Activated T-cell treated with anti-CD3 and anti-CD28 coated beads, Interleukin-2, amount 50 U/mL, for 1 hour (primary cell): Measurements from ENCODE around the gene CCL7.

Experiments used
- DNase-seq: peaks from one replicate; pipeline ENCODE4 v3.0.0-alpha.2; 2020

Gene CCL7

DNA sequence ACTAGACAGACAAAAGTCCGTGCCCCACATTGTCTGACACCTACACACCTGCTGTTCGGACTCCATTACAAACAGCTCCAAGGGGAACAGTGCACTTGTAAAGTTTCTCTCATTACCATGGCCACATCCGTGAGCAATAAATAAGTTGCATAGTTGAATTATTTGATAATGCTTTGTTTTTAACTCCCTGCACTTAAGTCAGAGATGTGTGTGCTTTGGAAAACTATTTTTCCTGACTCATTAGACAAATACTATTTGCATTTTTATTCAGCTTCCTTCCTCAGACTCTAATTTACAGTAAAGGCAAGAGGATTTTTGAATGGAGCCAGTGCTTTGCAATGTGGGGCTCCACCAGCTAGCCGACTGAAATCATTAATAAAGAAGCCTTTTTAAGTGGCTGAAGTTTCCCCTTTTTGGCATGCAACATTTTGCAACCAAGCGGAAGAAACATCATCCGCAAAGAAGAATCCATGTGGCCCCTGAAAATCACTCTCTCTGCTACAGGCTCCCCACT is 21.5 kb upstream of the CCL7 start:
- no peak for DNase-seq

DNA sequence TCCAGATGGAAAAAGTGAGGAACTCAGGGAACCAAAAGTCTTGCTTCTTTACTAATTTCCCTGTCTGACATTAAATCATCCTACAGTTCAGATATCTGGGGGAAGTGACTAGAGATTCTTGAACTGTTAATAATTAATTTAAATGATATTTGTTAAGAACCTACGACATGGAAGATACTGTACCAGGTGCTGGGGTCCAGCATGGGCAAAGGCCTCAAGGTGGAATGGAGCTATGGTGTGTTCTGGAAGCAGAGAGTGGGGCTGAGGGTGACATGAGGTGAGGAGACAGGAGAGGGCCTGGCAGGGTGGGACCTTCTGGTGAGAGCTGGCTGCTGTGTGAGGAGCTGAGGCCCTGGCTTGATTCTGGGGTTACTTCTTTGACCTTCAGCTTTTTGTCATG is 21.0 kb upstream of the CCL7 start:
- no peak for DNase-seq

DNA sequence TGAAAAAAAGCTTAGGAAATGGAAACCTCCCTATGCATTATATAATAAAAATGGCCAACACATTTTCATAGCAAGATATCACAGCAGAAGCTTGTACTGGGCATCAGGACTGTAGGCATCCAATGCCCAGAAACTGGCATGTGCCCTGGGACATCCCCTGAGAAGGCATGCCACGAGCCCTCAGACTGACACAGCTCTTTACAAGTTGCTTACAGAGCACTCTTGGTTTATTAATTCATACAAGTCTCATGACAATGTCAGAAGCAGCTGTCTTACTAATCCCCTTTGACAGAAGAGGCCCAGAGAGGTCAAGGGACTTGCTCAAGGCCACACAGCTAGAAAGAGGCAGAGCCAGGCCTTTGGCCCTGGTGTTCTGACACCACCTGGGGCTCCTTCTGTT is 20.5 kb upstream of the CCL7 start:
- no peak for DNase-seq

DNA sequence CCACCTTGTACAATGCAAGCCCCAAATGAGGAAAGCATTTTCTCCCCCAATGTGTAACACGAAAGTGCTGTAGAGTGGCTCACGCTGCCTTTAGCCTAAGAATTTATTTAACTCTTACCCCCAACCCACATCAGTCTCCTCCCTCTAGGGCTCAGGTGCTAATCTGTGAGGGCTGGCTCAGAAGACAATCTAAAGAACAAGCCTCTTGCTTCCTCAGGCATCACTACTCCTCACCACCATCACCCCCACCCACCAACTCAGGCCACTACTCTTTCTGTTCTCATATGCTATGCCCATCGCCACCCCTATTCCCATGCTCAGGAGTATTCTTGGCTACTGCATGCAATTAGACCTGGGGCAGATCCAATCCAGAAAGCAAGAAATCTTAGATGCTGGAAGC is 18.8 kb upstream of the CCL7 start:
- DNase-seq: no peak

DNA sequence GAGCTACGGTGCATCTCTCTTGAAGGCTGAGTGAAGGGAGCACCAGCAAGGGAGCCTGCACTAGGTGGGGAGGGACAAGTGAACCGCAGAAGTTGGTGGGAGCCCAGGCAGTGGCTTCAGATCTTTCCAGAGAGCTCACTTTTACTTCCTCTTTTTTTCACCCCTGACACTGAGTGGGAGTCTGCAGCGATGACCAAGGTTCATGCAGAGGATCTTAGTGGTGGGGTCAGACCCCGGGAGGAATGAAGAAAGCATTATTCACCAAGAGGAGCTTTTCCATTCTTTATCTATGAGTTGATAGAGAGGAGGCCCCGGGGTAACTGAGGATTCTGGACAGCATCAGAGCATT is 18.0 kb upstream of the CCL7 start:
- DNase-seq: no peak

DNA sequence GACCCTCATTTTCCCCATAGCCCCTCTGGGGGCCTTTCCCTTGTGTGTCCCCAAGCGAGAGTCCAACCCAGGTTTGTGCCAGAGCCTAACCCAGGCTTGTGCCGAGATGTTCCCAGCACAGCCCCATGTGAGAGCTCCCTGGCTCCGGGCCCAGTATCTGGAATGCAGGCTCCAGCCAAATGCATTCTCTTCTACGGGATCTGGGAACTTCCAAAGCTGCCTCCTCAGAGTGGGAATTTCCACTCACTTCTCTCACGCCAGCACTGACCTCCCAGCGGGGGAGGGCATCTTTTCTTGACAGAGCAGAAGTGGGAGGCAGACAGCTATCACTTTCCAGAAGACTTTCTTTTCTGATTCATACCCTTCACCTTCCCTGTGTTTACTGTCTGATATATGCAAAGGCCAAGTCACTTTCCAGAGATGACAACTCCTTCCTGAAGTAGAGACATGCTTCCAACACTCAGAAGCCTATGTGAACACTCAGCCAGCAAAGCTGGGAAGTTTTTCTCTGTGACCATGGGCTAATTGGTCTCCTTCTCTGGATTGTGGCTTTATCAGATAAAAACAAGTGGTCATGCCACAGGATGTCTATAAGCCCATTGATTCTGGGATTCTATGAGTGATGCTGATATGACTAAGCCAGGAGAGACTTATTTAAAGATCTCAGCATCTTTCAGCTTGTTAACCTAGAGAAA is 17.4 kb upstream of the CCL7 start:
- DNase-seq: no peak

DNA sequence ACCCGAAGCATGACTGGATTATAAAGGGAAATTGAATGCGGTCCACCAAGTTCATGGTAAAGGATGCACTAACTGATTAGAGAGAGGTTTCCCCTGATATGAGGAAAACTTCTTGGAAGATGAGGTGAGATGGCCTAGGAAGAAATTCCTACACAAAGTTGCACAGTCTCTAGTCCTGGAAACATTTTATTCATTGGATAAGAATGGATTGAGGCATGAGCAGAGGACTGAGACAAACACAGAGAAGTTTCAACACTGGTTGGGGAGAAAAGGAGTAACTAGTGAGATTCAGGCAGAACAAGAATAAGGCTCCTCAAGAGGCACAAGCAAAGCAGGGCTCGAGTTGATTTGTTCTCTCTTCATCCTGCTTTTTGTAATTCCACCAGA is 16.9 kb upstream of the CCL7 start:
- no peak for DNase-seq

DNA sequence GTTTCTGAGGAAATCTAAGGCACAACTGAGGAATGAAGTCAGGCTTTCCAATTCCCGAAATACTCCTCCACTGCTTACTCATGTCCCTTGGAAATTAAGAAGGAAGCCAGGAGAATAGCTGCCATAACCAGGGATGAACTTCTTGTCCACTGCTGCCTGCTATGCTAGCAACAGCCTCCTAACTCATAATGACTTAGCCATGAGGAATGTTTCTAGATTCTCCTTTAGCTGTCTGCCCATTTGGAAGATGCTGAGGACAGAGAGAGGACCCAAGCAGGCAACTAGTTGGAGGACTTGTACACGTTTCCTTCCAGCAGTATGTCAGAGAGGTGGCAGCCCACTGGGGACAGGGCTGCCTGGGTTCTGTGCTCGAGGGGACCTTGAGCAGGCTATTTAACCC is 15.9 kb upstream of the CCL7 start:
- no peak for DNase-seq

DNA sequence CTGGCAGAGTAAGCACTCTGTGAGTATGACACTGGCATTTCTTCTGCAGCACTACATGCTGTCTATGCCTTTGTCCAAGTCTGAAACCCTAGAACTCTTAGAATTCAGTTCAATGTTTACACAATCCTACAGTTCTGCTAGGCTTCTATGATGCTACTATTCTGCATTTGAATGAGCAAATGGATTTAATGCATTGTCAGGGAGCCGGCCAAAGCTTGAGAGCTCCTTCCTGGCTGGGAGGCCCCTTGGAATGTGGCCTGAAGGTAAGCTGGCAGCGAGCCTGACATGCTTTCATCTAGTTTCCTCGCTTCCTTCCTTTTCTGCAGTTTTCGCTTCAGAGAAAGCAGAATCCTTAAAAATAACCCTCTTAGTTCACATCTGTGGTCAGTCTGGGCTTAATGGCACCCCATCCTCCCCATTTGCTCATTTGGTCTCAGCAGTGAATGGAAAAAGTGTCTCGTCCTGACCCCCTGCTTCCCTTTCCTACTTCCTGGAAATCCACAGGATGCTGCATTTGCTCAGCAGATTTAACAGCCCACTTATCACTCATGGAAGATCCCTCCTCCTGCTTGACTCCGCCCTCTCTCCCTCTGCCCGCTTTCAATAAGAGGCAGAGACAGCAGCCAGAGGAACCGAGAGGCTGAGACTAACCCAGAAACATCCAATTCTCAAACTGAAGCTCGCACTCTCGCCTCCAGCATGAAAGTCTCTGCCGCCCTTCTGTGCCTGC is 15.2 kb upstream of the CCL7 start, which contains the start of gene CCL2:
TSS of gene CCL2 (plus strand) at position 635 of the 730 bp plus-strand sequence. CDS start at position 700, 65 bp downstream.
- no peak for DNase-seq

DNA sequence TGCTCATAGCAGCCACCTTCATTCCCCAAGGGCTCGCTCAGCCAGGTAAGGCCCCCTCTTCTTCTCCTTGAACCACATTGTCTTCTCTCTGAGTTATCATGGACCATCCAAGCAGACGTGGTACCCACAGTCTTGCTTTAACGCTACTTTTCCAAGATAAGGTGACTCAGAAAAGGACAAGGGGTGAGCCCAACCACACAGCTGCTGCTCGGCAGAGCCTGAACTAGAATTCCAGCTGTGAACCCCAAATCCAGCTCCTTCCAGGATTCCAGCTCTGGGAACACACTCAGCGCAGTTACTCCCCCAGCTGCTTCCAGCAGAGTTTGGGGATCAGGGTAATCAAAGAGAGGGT is 14.7 kb upstream of the CCL7 start:
- no peak for DNase-seq

DNA sequence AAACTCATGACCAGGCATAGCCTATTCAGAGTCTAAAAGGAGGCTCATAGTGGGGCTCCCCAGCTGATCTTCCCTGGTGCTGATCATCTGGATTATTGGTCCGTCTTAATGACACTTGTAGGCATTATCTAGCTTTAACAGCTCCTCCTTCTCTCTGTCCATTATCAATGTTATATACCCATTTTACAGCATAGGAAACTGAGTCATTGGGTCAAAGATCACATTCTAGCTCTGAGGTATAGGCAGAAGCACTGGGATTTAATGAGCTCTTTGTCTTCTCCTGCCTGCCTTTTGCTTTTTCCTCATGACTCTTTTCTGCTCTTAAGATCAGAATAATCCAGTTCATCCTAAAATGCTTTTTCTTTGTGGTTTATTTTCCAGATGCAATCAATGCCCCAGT is 14.2 kb upstream of the CCL7 start:
- no peak for DNase-seq

DNA sequence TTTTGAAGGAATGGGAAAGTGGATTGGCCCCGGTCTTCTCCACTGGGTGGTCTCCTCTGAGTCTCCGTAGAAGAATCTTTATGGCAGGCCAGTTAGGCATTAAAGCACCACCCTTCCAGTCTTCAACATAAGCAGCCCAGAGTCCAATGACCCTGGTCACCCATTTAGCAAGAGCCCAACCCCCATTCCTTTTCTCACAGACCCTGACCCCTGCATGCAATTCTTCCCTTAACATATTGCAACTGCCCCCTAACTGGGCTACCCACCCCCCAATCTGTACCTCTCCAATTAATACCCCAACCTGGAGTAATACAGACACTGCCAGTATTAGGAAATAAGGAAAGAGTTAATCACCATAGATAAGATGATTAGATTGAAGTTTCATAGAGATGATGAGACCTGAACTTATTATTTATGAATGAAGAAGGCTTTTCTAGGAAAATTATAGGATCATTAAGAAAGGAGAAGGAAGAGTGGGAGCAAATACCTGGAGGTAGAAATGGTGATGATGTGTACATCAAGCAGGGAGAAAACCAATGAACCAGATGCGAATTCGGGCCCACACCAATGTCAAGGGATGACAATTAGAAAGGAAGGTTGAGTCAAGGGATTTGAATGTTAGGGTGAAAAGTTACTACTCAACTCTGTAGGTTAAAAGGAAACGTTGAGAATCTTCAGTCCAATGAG is 12.6 kb upstream of the CCL7 start:
- no peak for DNase-seq

DNA sequence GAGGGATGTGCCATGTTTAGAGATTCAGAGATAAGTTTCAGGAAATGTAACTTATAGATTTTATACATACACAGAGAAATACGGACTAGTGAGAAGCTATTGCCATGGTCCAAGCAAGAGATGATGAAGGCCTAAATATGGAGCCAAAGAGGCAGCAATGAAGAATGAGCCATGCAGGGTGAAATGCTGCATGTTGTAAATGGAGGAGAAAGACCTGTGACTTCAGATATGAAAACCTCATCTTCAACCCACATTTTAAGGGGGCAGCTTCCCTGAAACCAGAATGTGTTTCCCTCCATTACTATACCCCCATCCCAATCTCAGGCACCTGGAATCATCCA is 12.1 kb upstream of the CCL7 start:
- DNase-seq: no peak

DNA sequence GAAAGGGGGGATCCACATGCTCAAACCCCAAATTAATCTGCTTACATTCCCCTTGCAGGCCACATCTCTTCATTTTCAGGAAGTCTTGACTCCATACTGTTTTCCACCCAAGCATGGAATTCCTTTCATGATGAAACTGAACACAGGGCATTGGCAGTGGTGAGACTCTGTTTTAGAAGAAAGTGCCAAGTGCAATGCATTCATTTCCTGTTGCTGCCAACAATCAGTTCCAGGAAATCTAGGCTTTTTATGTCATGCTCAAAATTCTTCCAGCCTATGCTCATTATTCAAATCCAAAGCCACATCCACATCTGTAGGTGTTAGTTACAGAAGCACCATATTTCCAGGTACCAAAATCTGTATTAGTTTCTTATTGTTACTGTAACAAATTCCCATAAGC is 10.9 kb upstream of the CCL7 start:
- no peak for DNase-seq

DNA sequence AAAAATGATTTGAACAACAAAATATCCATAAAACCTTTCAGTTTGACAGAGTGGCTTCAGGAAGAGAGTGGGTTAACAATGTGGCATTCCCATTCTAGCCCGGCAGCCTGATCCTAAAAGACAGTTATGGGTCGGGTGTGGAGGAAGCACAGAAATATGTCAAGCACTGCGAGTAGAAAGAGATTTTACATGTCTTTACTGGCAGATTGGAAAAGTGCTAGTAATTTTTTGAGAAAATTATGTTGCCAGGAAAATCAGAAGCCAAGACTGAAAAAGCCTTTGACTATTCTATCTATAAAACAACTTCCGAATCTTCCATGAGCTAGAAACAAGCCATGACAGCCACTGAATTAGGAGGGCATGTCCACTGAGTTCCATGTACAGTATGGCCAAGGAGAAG is 9.2 kb upstream of the CCL7 start:
- no peak for DNase-seq

DNA sequence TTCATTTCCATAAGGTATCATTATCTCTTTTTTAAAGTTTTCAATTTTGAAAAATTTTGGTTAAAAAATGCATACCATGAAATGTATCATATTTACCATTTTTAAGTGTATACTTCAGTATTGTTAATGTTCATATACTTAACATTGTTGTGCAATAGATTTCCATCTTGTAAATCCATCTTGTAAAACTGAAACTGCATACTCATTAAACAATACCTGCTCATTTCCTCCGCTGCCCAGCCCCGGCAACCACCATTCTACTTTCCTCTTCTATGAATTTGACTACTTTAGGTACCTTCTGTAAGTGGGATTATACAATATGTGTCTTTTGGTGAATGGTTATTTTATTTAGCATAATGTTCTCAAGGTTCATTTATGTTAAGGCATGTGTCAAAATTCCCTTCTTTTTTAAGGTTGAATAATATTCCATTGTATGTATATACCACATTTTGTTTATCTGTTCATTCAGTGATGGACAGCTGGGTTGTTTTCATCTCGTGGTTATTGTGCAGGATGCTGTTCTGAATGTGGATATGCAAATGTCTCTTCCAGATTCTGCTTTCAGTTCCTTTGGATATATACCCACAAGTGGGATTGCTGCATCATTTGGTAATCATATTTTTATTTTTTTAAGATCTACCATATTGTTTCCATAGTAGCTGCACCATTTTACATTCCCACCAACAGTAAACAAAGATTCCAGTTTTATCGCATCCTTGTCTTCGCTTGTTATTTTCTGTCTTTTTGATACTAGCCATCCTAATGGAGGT is 8.3 kb upstream of the CCL7 start:
- DNase-seq: no peak

DNA sequence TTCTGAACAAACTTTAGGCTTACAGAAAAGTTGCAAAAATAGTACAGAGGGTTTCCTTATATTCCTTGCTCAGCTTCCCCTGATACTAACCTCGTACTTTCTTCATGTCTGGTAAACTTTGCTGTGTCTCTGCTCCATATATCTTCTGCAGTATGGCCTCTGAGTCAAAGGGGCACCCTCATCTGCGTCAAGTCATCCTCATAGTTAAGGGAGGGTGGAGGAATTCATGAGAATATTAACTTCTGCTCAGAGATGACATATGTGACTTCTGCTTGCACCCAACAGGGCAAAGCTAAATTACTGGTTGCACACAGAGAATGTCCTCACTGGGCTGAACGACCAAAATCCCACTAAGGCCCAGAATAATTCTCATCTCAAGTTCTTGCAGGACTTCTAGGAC is 4.3 kb upstream of the CCL7 start:
- DNase-seq: no peak

DNA sequence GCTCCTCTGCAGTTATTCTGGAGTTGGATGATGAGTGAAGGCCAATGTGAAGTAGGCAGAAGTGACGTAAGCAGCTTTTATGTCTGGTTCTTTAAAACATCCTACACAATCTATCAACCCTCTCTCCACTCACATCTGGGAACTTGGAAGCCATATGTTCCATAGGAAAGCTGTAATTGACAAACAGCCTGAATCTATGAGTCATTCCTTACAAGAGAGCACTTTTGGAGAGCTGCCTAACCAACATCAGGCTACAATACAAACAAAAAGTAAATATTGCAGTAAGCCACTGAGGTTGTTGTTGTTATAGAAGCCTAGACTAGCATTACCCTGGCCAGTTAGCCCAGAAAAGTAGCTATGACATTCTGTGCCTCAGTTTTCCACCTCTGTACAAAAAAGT is 5.9 kb downstream of the CCL7 start:
- DNase-seq: no peak

DNA sequence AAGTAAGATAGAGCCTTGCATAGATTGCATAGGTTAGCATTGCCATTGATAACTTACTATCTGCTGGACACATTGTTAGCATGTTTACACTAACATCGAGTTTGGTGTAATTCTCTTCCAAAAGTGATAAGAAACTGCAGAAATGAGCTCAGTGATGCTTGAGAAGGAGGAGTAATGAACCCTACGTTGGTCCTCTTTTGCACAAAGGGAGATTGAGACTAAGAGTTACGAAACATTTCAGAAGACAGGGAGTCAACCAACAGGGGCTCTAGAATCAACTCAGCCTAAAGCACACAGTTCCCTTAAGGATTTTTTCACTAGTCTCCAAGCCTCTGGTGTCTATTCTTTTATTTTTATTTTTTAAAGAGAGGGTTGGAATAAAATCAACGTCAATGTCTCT is 6.8 kb downstream of the CCL7 start:
- no peak for DNase-seq

DNA sequence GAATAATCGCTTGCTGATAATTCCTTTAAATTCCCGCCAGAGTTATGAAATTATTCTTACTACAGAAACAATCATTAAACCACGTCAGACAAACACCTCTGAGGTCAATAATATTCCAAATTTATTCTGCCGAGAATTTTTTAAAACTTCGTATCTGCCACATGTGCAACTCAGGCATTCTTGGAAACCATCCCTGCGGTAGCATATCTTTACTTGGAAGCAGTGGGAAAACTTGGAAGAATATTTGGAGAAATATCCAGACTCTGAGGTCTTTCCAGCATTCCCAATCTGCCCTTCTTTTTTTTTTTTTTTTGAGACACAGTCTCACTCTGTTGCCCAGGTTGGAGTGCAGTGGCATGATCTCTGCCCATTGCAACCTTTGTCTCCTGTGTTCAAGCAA is 13.6 kb downstream of the CCL7 start:
- no peak for DNase-seq

DNA sequence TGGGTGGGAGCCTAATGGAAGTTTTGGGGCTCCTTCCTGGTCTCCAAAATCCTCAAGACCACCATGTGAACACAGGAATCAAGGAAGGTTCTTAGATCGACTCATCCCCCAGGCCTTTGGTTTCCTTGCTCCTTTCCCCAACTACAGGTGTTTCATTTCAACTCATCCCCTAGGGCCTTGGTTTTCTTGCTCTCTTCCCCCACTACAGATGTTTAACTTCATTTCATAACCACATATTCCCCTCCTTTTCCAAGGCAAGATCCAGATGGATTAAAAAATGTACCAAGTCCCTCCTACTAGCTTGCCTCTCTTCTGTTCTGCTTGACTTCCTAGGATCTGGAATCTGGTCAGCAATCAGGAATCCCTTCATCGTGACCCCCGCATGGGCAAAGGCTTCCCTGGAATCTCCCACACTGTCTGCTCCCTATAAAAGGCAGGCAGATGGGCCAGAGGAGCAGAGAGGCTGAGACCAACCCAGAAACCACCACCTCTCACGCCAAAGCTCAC is 15.3 kb downstream of the CCL7 start, which contains the start of gene CCL11:
TSS of gene CCL11 (plus strand) at position 457 of the 507 bp plus-strand sequence. CDS start 67 bp downstream, outside the sequence.
- DNase-seq: no peak

DNA sequence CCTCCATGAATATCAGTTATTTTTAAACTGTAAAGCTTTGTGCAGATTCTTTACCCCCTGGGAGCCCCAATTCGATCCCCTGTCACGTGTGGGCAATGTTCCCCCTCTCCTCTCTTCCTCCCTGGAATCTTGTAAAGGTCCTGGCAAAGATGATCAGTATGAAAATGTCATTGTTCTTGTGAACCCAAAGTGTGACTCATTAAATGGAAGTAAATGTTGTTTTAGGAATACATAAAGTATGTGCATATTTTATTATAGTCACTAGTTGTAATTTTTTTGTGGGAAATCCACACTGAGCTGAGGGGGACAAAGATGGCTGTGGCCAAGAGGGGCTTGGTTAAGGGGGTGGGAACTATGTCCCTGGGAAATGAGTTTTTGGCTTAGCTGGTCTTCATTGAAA is 17.9 kb downstream of the CCL7 start:
- no peak for DNase-seq

DNA sequence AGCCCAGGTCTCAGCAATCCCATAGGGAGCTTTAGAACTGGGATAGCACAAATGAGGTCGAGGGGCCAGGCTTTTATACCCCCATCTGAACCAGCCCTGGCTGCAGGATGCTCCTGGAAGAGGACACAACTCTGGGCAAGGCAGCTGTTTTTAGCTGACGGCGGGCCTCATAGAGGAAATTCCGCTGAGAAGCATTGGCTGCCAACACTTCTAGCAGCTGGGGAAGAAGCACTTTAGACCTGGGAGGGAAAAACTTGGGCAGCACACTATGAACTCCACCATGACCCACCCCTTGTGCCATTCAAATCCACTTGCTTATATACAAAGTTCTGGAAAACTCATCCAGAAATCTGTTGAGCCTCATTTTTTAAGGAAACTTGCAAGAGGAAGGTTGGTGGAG is 20.6 kb downstream of the CCL7 start:
- no peak for DNase-seq
